DMS 273 treated with DMSO at 0.1 percent for 48 hours (cell line): ENCODE measurements around the gene OR13J1.
"Not testable (repeated sequence)": the region's sequence is repeated elsewhere in the genome, so short reads cannot be mapped to it uniquely, and the experiment has no call there.

ENCODE experiments used
- DNase-seq: peaks from one replicate; lab custom pipeline; 2025; lab: John Stamatoyannopoulos, UW

The OR13J1 gene

GRCh38 chr9:35870351-35870923, at the start of gene OR13J1:
OR13J1 (minus strand) TSS chr9:35870401; CDS start chr9:35870401, 0 bp downstream.
- no peak for DNase-seq

- no peak for DNase-seq
These were observed 49.2 kb upstream of the OR13J1 start for GRCh38 chr9:35919212-35920008.

- no peak for DNase-seq
These were observed 48.6 kb upstream of the OR13J1 start for GRCh38 chr9:35918780-35919179.

DNA sequence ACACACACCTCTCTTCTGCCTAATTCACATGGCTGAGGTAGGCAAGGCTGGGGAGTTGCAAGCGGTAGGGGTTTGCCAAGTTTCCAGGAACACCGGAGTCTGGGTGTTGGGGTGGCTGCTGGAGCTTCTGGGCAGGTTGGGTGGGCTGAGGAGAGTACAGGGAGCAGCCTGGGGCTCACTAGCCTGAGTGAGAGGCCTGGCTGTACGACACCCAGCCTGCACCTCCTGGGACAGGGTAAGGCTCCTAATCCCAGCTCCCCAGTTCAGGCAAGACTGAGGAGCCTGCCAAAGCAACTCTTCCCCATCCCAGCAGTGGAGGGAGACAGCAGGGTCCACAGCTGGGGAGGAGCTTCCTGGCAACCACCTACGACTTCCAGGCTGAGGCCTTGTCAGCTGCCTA, 47.1 kb upstream of the OR13J1 start:
- no peak for DNase-seq

- DNase-seq = no peak
These were observed 45.6 kb upstream of the OR13J1 start for GRCh38 chr9:35915681-35916294.

DNA sequence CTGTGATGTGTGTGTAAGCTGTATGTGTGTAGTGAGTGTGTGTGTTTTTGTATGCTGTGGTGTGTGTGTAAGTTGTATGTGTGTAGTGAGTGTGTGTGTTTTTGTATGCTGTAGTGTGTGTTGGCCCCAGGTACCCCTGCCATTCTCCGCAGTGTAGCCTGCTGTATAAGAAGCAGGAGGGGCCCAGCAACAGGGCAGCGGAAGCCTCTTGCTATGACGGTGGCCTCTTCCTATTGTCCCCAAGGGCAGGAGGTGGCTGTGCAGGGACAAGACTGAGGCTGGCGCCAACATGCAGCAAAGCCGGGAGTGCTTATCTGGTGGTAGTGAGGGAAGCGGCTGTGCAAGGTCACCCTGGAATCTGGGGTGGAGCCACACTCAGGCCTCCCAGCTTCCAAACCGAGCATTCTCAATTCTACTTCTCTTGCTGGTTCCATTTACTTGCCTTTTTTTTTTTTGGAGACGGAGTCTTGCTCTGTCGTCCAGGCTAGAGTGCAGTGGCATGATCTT, 44.2 kb upstream of the OR13J1 start:
- DNase-seq = no peak

- not testable (repeated sequence) for DNase-seq
These were observed 43.2 kb upstream of the OR13J1 start for GRCh38 chr9:35913429-35913828.

GRCh38 chr9:35912791-35913400, 42.7 kb upstream of the OR13J1 start:
- DNase-seq = no peak

DNA sequence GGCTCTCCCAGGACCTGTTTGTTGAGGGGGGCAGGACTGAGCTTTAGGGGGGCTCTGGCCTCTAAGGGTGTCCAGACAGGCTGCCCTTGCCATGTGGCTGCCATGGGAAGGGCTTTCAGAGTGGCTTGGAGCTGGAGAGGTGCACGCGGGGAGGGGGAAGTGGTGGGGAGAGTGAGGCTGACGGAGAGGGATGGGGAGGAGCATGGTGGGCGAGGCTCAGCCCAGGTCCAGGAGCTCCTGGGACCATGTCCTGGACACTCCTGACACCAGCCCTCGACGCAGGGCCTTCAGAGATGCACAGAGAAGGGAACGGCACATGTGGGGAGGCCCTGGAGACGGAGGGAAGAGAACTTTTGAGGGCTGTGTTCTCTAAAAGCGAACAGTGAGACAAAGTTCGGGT, 41.5 kb upstream of the OR13J1 start:
- no peak for DNase-seq

DNA sequence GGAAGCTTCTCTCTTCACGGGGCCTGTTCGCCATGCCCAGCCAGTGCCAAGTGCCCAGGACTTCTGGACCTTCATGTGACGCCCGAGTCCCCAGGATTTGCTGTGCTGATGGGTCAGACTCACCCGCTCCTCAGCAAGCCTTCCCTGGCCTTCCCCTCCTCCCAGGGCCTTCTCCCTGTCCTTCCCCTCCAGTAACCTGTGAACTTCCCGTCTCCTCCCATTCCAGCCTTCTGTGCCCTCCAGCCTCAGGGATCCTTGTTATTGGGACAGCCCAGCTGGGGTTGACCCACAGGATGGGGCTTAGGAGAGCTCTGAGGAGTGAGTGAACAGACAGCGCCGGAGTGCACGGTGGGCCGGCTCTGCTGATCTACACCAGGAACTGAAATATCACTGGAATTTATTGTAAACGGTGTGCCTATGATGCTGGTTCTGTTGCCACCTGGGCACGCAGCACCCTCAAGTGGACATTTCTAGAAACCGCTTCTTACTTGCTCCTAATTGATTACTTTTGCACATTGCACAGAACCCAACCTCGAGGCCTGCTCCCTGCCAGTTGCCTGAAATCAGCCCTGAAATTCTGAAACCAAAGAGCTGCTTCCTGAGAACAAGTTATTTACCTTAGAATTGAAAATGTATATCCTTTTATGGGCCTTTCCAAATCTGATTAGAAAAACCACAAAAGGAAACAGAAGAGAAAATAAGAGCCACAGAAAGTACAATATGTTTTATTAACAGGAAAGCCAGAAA, 40.6 kb upstream of the OR13J1 start:
- peak; percentile 53 for DNase-seq

DNA sequence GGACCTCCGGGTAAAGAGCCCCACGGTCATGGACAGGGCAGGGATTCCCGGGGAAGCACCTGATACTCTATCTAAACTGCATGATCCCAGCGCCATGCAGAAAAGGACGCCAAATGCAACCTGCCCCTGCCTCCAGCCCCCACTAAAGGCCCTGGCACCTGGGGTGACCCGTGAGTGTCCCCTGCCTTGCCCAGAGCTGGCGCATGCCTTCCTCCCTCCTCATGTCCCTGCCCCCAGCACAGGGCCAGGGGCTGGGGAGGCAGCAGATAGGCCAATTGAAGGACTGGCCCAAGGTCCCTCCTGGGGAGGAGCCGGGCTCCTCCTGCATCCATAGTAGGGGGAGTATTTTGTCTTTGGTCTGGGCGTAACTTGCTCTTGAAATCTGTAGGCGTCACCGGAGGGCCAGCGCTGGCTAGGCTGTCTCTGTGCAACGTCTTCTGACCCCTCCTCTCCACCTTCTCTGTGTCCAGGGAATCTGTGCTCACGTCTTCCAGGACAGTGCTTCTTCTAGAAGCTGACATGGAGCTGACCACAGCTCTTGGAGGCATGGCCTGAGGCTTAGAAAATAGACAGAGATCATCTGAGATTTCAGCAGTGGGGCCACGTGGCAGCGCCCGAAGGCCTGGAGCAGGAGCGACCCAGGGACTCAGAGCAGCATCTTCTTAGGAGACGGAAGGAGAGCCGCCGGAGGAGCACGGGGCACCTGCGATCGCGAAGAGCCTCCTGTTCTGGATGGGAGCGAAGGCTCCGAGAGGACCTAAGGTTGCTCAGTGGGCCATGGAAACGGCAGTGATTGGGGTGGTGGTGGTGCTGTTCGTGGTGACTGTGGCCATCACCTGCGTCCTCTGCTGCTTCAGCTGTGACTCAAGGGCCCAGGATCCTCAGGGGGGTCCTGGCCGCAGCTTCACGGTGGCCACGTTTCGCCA, 39.7 kb upstream of the OR13J1 start:
- no peak for DNase-seq

DNA sequence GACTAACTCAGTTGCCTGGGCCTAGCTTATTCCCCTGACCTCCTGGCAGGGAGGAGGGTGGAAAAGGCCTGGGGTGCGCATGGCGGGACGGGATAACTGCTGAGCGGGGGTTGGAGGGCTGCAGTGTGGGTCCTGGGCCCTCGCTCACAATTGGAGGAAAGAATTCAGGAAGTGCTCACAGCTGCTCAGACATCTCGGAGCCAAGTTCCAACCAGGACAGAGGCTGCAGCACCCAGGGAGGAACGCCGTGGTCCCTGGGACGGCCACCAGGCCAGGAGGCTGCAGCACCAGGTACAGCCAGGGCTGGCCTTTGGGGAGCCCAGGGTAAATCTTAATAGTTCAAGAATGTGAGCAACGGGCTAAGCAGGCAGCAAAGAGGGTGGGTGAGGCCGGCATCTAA, 39.1 kb upstream of the OR13J1 start, which contains the start of gene SPAAR:
SPAAR (plus strand) TSS at position 217 of the 400 bp plus-strand sequence. CDS start 974 bp downstream, outside the sequence.
- no peak for DNase-seq

GRCh38 chr9:35908504-35909125, 38.4 kb upstream of the OR13J1 start:
- no peak for DNase-seq

- peak; percentile 46 for DNase-seq
These were observed 37.7 kb upstream of the OR13J1 start for GRCh38 chr9:35907711-35908503.

GRCh38 chr9:35906923-35907699, 36.9 kb upstream of the OR13J1 start:
- peak; percentile 34 for DNase-seq

GRCh38 chr9:35905912-35906679, 35.9 kb upstream of the OR13J1 start, which contains the start of gene HRCT1:
HRCT1 (plus strand) TSS chr9:35906202; CDS start chr9:35906288, 86 bp downstream.
- DNase-seq = peak; percentile 39

- no peak for DNase-seq
These were observed 35.0 kb upstream of the OR13J1 start for GRCh38 chr9:35905051-35905781.
